Measurements from ENCODE around the gene TMED4.

The TMED4 gene

DNA sequence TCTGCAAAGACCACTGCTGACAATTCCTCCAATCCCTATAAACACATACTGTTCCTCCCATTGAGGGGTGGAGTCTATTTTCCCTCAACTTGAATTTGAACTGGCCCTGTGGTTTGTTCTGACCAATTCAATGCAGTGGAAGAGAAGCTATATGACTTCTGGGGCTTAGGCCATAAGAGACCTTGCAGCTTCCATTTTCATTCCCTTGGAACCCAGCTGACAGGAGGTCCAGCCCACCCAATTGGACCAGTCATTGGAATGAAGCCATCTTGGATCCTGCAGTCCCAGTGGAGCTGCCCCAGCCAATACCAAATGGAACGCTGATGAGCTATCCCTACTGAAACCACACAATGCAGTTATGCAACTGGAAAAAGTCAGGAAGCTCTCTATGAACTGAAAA, 8.9 kb upstream of the TMED4 start:
- no peak overlapping the region for H3K27ac Mint-ChIP-seq
- peaks cover 3% of the 10 kb centered on the region for H3K4me1 Mint-ChIP-seq (ENCODE audit: low read depth)
- no peak overlapping the region for H3K4me3 Mint-ChIP-seq
- peaks cover 2% of the 10 kb centered on the region for H3K36me3 Mint-ChIP-seq
- H3K27me3 Mint-ChIP-seq = no peaks in the 10 kb centered on the region
- H3K9me3 Mint-ChIP-seq (ENCODE audit: low read depth) = no peaks in the 10 kb centered on the region

DNA sequence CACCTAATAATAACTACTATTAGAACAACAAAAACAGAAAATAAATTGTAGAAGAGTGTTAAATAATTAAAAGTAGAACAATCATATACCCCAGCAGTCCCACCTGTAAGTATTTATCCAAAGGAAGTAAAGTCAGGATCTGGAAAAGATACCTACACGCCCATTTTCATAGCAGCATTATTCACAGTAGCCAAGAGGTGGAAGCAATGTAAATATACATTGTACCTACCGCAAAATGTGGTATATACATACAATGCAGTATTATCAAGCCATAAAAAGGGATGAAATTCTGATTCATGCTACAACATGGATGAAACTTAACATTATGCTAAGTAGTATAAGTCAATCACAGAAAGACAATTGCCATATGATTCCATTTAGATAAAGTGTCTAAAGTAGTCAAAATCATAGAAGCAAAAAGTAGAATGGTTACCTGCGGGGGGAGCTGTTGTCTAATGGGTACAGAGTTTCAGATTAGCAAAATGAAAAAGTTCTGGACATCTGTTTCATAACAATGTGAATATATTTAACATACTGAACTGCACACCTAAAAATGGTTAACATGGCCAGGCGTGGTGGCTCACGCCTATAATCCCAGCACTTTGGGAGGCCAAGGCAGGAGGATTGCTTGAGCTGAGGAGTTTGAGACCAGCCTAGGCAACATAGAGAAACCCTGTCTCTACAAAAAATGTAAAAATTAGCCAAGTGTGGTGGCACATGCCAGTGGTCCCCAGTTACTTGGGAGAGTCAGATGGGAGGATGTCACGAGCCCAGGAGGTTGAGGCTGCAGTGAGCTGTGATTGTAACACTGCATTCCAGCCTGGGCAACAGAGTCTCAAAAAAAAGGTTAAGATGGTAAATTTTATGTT, 6.0 kb upstream of the TMED4 start:
- Mint-ChIP-seq H3K4me1 (ENCODE audit: low read depth) (peaks cover 3% of the 10 kb centered on the region), H3K27ac (no peak overlapping the region), H3K36me3 (no peaks in the 10 kb centered on the region), H3K27me3 (no peaks in the 10 kb centered on the region), H3K4me3 (no peak overlapping the region), H3K9me3 (ENCODE audit: low read depth) (no peaks in the 10 kb centered on the region)

DNA sequence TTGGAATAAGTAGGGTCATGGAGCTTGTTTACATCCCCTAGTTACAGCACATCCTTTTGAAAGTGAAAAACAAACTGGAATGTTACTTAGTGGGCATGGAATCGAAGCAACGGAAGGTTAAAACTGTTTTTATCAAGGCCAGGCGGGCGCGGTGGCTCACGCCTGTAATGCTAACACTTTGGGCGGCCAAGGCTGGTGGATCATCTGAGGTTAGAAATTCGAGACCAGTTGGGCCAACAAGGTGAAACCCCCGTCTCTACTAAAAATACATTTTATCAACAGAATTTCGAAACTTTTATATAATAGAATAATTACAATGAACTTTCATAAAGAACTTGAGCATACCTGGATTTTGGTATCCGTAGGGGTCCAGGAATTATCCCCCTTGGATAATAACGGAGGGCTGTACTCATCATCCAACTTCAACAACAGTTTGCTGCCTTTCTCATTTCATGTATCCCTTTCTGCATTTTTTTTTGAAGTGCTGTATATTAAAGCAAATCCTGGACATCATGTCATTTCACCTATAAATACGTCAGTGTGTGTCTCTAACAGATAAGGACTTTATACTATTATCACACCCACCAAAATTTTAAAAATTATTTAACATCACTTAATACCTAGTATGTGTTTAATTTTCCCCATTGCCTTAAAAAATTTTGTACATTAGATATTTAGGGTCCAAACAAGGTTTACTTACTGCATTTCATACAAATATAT, 1.3 kb upstream of the TMED4 start:
- Mint-ChIP-seq H3K36me3 (peaks cover 9% of the 10 kb centered on the region), H3K27me3 (no peaks in the 10 kb centered on the region), H3K4me3 (peak overlapping the region; percentile 89), H3K4me1 (ENCODE audit: low read depth) (peaks cover 31% of the 10 kb centered on the region), H3K9me3 (ENCODE audit: low read depth) (no peaks in the 10 kb centered on the region), H3K27ac (peak overlapping the region; percentile 93)

DNA sequence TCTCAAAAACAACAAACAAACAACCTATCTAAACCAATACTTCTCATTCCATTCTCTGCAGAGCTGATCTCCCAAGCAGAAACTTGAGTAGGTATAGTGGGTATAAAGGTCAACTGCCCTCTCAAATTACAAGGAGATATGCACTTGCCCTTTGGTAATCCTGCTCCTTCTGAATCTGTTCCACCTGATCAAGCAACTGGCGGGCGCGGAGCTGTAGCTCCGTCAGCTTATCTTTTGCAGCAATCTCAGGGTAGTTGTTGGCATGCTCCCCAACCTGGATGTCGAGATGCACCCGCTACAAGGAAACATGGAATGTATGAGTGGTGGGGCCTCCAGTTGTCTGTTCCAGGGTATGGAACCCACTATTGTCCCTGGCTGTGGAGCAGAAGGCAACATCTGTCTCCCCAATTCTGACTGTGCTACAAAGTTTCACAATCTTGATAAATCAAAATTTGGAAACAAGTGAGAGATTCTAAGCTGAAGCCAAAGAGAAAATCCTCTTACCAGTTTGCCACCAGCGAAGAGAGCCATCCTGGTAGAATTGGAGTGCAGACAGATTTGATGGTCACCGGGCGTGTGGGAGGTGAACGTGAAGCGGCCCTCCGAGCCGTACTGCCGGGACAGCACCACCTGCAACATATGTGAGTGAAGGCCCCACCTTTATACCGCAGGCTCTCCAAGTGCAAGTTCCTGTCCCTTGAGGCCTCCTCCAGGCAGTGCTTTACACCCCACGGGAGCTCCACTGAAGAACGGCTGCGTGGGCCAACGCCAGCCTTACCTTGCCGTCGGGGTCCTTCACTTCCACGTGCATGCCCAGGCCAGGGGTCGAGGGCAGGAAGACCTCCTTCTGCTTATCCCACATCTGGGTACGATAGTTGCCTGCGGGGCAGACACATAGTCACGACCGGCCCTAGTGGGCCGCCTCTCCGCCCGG, 819 bp downstream of the TMED4 start:
- H3K36me3 Mint-ChIP-seq = peaks cover 10% of the 10 kb centered on the region
- peaks cover 29% of the 10 kb centered on the region for H3K4me1 Mint-ChIP-seq (ENCODE audit: low read depth)
- no peaks in the 10 kb centered on the region for H3K27me3 Mint-ChIP-seq
- H3K27ac Mint-ChIP-seq = peak overlapping the region; percentile 90
- H3K4me3 Mint-ChIP-seq = peak overlapping the region; percentile 89
- no peaks in the 10 kb centered on the region for H3K9me3 Mint-ChIP-seq (ENCODE audit: low read depth)

DNA sequence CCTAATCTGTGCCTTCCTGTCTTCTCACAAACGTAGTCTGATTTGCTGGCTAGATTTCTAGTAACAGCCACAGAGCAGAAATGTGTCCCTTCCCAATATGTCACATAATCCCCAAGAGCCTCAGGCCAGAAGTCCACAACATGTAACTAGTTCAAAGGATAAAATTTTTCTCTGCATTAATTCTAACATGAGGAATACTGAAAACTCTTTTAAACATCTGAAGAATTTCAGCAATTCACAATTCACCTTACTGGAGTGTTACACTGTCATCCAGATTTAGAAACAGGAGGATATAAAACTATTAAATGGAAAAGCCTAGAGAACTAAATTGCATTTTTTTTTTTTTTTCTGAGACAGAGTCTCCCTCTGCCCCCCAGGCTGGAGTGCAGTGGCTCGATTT, 5.8 kb downstream of the TMED4 start:
- Mint-ChIP-seq H3K4me3 (peak overlapping the region; percentile 56), H3K27ac (peak overlapping the region; percentile 13), H3K9me3 (ENCODE audit: low read depth) (no peaks in the 10 kb centered on the region), H3K27me3 (no peaks in the 10 kb centered on the region), H3K4me1 (ENCODE audit: low read depth) (peaks cover 51% of the 10 kb centered on the region), H3K36me3 (peaks cover 9% of the 10 kb centered on the region)

DNA sequence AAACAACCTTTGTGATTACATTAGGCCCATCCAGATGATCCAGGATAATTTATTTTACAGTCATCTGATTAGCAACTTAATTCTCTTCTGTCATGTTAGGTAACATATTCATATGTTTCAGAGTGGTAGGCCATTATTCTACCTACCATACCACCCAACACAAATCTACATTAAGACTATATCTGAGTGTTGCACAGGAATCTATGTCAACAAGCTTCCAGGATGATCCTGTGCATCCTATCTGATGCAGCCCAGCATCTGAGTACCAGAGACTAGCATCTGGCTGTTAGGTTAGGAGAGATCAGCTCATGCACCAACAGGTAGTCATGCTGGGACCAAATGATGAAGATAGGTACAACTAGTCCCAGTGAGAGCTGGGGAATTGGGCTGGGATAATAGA, 7.0 kb downstream of the TMED4 start:
- Mint-ChIP-seq H3K4me3 (peak overlapping the region; percentile 97), H3K4me1 (ENCODE audit: low read depth) (peaks cover 44% of the 10 kb centered on the region), H3K27me3 (no peaks in the 10 kb centered on the region), H3K27ac (peak overlapping the region; percentile 96), H3K36me3 (peaks cover 8% of the 10 kb centered on the region), H3K9me3 (ENCODE audit: low read depth) (no peaks in the 10 kb centered on the region)

DNA sequence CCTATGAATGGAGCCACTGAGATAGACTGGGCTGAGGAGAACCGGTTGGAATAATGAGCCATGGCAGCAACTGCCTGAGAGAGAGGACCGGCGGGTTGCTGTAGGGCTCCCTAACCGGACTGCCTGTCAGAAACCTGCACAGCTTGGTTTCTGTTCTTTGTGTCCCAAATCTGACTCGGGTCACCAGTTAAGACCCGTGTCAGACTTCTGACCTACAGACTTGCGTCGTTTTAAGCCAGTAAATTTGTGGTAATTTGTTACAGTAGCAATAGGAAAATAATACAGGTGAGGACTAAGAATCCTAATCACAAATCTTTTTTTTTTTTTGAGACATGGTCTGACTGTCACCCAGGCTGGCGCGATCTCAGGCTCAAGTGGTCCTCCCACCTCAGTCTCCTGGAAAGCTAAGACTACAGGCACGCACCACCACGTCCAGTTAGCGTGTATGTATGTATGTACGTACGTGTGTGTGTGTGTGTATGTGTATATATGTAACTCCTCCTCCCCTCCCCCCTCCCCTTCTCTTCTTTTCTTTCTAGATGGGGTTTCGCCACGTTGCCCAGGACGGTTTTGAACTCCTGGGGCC, 7.7 kb downstream of the TMED4 start:
- no peaks in the 10 kb centered on the region for H3K9me3 Mint-ChIP-seq (ENCODE audit: low read depth)

DNA sequence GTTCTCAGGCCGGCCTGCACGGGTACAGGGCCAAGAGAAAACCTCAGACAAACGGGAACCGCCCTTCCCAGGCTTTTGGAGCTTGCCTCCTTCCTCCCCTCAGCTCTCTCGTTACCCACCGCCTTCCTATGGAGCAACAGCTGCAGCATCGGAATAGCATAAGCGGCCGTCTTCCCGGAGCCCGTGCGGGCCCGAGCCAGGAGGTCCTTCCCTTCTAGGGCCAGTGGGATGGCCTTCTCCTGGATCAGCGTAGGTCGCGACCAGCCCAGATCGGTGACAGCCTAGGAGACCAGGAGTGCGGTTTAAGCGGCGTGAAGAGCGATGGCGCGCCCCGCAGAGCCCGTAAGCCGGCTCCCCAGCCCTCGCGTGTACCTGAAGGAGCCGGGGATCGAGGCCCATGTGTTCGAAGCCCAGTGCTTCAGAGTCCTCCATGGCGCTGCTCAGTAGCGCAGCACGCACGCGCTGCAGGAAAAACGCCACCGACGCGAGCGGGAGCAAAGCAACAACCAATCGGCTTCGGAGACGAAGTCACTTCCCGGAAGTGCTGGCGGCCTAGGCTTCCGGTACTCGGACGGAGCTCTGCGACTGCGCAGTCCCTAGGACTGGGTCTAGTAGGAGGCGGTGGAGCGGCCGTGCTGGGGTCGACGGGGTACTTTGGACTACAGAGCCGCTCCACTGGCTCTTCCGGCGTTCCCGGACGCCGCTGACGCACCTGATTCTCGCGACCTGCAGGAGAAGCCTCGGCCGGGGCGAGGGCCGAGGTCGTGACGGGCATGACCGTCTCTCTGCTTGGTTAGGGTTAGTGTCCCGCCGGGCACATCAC, 8.4 kb downstream of the TMED4 start, which contains the start of gene DDX56:
DDX56 (minus strand) TSS at position 445 of the 823 bp plus-strand sequence; CDS start at position 432, 13 bp downstream.
- H3K27me3 Mint-ChIP-seq = no peaks in the 10 kb centered on the region
- peaks cover 34% of the 10 kb centered on the region for H3K4me1 Mint-ChIP-seq (ENCODE audit: low read depth)
- H3K36me3 Mint-ChIP-seq = peaks cover 2% of the 10 kb centered on the region

More for the DNA sequence above, 7.7 kb downstream of the TMED4 start:
- H3K27me3 Mint-ChIP-seq = no peaks in the 10 kb centered on the region
- H3K36me3 Mint-ChIP-seq = peaks cover 5% of the 10 kb centered on the region
- peak overlapping the region; percentile 96 for H3K27ac Mint-ChIP-seq
- H3K4me1 Mint-ChIP-seq (ENCODE audit: low read depth) = peaks cover 38% of the 10 kb centered on the region
- peak overlapping the region; percentile 97 for H3K4me3 Mint-ChIP-seq

DNA sequence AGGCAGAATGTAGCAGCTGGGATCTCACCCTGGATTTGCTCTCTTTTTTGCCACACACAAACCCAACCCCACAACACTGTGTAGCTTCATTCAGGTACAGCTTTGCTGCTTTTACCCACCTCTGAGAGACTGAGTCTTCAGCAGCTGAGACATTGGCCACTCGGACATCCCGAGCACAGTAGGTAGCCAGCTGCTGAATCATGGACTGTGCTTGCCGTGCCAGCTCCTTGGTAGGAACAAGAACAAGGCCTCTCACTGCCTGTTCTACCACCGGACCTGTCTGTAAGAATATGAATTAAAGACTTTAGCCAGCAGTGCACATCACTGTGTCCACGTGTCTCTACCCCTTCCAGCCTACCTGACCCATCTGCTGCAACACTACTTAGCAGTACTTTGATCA, 9.3 kb downstream of the TMED4 start:
- Mint-ChIP-seq H3K4me3 (peak overlapping the region; percentile 97), H3K36me3 (peaks cover 2% of the 10 kb centered on the region), H3K9me3 (ENCODE audit: low read depth) (no peaks in the 10 kb centered on the region), H3K4me1 (ENCODE audit: low read depth) (peaks cover 34% of the 10 kb centered on the region), H3K27ac (peak overlapping the region; percentile 96), H3K27me3 (no peaks in the 10 kb centered on the region)

More for the DNA sequence above, 8.4 kb downstream of the TMED4 start, which contains the start of gene DDX56:
- H3K9me3 Mint-ChIP-seq (ENCODE audit: low read depth) = no peaks in the 10 kb centered on the region
- H3K27ac Mint-ChIP-seq = peak within 1 kb of the TSS; percentile 96
- peak within 1 kb of the TSS; percentile 97 for H3K4me3 Mint-ChIP-seq

DNA sequence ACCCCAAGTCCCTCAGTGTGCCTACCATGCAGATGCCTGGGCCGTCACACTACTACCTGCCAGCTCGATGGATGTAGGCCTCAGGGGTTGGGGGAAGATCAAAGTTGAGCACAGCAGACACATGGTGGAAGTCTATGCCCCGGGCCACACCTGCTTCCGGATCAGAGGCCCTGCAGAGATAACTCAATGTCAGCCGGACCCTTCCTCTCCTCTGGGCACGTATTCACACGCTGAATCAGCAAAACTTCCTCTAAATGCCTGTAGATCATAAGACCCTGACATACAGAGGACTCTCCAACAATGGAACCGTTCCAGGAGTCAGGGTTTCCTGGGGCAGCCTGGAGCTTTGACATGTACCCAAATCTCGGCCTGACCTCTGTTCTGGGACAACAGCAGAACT, 12.1 kb downstream of the TMED4 start:
- Mint-ChIP-seq H3K36me3 (no peaks in the 10 kb centered on the region), H3K9me3 (ENCODE audit: low read depth) (no peaks in the 10 kb centered on the region), H3K27ac (peak overlapping the region; percentile 50), H3K4me3 (no peak overlapping the region), H3K4me1 (ENCODE audit: low read depth) (peaks cover 33% of the 10 kb centered on the region), H3K27me3 (no peaks in the 10 kb centered on the region)

DNA sequence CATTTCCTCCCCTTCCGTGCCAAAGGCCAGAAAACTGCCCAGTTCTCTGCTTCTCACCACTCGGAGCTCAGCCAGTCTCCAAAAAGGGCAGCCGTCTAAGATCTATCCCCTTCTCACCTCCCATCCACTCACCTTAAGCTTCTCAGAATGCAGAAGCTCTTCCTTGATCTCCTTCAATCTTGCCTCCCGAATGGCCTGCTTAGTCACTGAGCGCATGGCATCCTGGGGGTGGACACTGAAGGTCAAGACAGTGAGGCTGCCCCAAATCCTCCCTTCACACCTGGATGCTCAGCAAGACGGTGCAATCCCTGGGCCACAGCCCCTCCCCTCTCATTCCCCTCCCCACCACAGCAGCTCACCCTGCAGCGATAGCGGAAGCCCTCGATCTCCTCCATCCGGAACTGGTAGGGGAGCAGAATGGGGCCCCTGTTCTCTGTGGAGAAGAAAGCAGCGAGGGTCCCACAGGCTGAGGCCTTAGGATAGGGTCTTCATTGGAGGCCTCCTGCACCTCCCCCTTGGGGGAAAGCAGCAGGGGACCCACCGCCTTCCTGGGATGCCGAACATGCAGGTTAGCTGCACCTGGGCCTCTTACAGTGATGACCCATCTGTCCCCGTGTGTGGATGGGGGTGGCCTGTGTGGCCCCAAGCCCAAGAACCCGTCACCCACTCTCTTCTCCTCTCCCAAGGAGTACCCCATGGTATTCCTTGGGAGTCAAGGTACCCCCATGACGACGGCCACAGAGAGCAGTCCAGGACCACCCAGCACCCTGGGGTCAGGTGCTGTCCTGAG, 13.1 kb downstream of the TMED4 start:
- Mint-ChIP-seq H3K36me3 (no peaks in the 10 kb centered on the region), H3K4me3 (no peak overlapping the region), H3K4me1 (ENCODE audit: low read depth) (peaks cover 26% of the 10 kb centered on the region), H3K27ac (peak overlapping the region; percentile 58), H3K27me3 (no peaks in the 10 kb centered on the region), H3K9me3 (ENCODE audit: low read depth) (no peaks in the 10 kb centered on the region)

DNA sequence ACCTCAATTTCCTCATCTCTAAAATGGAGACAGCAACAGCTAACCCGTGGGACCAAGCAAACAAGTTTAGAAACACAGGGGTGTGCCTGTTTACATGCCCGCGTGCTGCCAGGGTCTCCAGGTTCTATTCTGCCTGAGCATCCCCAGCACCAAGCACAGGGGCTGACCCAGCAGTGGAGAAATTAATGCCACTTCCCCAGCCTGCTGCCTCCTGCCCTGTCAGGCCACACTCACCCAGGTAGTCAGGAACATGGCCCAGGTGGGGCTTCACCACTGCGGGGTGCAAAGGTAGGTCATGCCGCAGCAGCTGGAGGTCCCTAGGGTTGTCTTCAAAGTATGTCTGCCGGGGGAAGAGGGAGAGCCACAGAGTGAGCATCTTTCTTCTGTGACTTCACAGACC, 14.1 kb downstream of the TMED4 start:
- H3K27ac Mint-ChIP-seq = peak overlapping the region; percentile 22

DNA sequence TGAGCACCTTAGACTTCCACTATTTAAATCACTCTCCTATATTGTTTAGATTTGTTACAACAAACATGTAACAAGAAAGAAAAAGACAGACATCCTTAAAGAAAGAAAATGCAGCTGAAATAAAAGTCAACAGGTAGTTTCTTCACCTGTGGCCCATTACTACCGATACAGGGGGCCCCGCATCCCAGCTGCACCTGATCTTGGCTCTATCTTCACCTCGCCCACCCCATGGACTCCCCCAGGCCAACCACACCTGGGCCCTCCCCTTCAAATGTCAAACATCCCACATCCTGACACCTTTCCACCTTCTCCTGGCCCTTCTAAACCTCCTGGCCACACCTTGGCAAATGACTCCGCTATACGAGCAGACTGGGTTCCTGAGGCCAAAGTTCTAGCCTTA, 15.4 kb downstream of the TMED4 start:
- peak overlapping the region; percentile 28 for H3K27ac Mint-ChIP-seq

More for the DNA sequence above, 14.1 kb downstream of the TMED4 start:
- Mint-ChIP-seq H3K9me3 (ENCODE audit: low read depth) (no peaks in the 10 kb centered on the region), H3K4me3 (no peak overlapping the region), H3K27me3 (no peaks in the 10 kb centered on the region), H3K36me3 (no peaks in the 10 kb centered on the region), H3K4me1 (ENCODE audit: low read depth) (peaks cover 22% of the 10 kb centered on the region)

More for the DNA sequence above, 15.4 kb downstream of the TMED4 start:
- peaks cover 14% of the 10 kb centered on the region for H3K4me1 Mint-ChIP-seq (ENCODE audit: low read depth)
- no peak overlapping the region for H3K4me3 Mint-ChIP-seq
- no peaks in the 10 kb centered on the region for H3K27me3 Mint-ChIP-seq
- no peaks in the 10 kb centered on the region for H3K36me3 Mint-ChIP-seq
- no peaks in the 10 kb centered on the region for H3K9me3 Mint-ChIP-seq (ENCODE audit: low read depth)
